Suprapubic skin (tissue), 4 donors: ENCODE results near the gene AMBP.

Experiments
- CTCF ChIP-seq, 2 donors: fragments of 200-600 bp in 1 of 2; fragments of 450-650 bp in 1 of 2; sonication (generic) in 1 of 2; IDR thresholded peaks; one replicate each; pipeline ENCODE4 v1.5.1; 2016 to 2019; ENCODE audit warnings: antibody characterized with exemption in 2 of 2, mild to moderate bottlenecking in 1 of 2, moderate library complexity in 1 of 2
- EP300 ChIP-seq: sonication (generic); formaldehyde crosslinking; IDR thresholded peaks from one replicate; pipeline ENCODE4 v1.6.1; 2017; ENCODE audit warnings: antibody characterized with exemption
- POLR2AphosphoS5 ChIP-seq, 3 donors: sonication (generic); formaldehyde crosslinking; IDR thresholded peaks; one replicate each; pipeline ENCODE4 v1.6.1; 2017; ENCODE audit warnings: antibody characterized with exemption in 3 of 3

- TF ChIP-seq CTCF (IDR thresholded peaks at IDR 0.05) (no peak), EP300 (no peak), POLR2AphosphoS5 (IDR thresholded peaks at IDR 0.05) (no peak)
Observed at GRCh38 chr9:114102484-114102883, 24.4 kb upstream of the AMBP start.
